GM21717 (cell line): Measurements from ENCODE around the gene TTLL5.

ENCODE experiments used
- ATAC-seq: cut with Tn5 transposase; IDR thresholded peaks from one replicate; pipeline ENCODE4 v1.9.1; 2021; ENCODE audit warnings: mild to moderate bottlenecking, moderate library complexity; ENCODE audit not compliant: unreplicated experiment

Gene TTLL5

DNA sequence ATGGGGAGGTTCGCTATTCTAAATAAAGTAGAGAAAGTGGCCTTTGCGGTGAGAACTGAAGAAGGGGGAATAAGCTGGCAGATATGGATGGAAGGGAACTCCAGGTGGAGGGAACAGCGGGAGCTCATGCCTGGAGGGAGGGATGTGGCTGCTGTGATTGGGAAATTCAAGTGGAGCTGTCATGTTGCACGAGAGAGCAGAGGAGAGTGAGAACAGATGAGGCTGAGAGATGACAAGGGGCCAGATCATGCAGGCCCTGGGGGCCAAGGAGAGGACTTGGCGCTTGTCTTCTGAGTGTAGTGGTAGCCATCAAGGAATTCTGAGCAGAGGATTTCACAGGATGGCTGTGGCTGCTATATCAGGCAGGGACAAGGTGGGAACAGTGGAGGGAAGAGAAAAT lies 285.7 kb downstream of the TTLL5 start:
- ATAC-seq = no peak

GRCh38 chr14:75952489-75952888 lies 291.4 kb downstream of the TTLL5 start:
- ATAC-seq = no peak

- ATAC-seq = no peak
Measured at GRCh38 chr14:75959031-75959430, 298.0 kb downstream of the TTLL5 start.

- peak; percentile 61 for ATAC-seq
Measured at GRCh38 chr14:75960231-75960630, 299.2 kb downstream of the TTLL5 start.

DNA sequence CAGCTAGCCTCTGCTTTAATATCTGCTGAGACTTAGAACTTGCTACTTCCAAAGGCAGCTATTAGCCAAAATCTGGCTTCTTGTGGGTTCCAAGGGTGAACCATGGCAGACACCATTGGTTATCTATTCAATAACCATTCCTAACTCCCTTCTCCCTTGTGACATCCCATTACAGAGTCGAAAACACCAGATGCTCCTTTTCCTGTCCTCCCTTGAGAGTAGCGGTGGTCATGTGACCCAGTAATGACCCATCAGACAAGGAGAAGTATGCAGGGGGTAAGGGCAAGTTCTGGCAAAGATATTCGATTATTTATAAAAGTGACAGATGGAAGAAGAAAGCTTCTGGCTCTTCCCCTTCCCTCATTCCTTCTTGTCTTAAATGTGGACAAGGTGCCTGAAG lies 300.6 kb downstream of the TTLL5 start:
- ATAC-seq = no peak

DNA sequence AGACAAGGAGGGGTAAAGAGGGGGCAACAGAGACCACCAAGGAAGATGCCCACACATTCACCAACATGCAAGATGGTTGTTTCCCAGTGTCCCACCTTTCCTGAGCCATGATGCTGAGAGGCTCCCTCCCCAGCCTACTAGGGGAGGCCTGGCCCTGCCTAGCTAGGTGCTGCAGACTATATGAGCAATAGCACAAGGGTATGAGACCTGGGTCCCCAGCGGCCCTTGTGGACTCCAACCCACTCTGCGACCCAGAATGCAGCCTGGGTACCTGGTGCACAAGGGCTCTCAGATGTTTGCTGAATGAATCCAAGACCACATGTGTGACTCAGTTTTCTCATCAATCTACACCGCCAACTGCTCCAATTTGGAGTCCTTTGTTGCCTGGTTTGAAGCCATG lies 306.8 kb downstream of the TTLL5 start:
- ATAC-seq = no peak

DNA sequence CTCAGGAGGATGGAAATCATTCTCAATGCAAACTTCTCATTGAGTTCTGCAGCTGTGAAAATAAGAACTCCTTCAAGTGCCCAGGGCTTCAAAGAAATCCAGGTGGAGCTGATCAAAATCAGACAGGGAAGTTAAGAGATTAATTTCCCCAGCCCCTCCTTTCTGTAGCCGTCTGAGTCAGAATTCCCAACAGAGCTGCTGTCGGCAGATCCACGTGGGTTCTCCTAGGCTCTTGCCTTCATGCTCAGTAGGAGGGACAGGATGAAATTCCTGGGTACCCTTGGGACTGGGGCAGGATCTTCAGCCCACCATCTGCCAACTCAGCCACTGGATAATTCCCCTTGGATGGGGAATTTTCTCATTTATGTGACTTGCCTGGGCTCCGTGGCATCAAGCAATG lies 307.4 kb downstream of the TTLL5 start:
- no peak for ATAC-seq

GRCh38 chr14:75969126-75969525 lies 308.1 kb downstream of the TTLL5 start:
- no peak for ATAC-seq

GRCh38 chr14:75969891-75970290 lies 308.8 kb downstream of the TTLL5 start:
- ATAC-seq = no peak

DNA sequence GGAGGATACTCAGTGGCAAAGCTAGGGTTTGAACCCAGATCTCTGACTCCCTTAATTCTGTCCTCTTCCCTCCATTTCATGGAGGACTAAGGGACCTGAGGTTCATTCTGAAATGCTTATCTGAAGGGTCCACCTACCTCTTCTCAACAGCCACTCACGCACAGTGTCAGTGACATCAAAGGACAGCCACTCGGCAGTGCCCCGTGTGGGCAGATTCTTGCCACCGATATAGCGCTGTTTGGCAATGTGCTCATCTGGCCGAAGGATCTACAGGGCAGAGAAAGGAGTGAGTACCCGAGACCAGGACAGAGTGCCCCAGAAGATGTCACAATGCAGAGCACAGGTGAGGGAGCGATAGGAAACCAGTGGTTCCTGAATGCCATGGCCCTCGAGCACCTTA lies 309.9 kb downstream of the TTLL5 start:
- ATAC-seq = no peak

DNA sequence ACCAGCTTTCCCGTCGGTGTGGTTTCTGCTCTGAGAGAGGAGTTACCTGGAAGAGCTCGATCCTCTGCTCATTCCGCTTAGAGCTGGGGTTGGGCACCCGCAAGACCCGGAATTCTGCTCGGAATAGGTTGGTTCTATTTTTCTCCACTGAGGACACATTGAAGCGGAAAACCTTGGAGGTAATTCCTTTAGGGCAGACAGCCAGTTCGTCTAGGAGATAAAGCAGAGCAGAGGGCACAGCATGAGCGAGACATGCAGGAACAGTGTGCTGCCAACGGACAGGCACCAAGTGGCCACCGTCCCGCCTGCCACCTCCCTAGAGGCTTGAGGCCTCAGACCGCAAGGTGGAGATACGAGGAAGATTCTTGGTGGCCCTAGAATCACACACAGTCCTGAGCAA lies 310.5 kb downstream of the TTLL5 start:
- ATAC-seq = no peak

DNA sequence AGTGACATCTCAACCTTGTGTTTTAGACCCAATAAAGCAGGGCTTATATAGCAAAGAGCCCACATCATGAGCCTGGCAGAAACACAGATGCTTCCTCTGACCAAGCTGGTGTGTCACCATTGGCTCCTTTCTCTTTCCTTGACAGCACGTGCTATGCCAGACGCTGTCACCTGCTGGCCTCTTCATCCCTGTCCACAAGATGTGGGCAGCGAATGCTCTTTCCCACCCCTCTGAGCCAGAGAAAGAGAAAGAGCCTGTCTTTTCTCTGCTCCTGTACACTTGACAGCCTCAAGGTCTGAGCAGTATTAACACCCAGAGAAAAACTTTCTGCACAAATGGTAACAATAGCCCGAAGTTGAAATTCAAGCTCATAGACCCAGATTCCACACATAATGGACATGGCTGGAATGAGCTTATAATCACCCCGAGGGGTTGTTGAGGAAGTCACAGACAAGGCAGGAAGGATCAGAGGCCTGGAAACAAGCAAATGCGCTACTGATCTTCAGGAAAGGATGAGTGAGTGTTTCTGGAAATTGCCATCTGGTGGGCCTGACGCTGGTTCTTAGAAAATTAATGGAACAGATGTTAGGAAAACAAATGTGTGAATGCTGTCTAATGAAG lies 311.9 kb downstream of the TTLL5 start:
- no peak for ATAC-seq

DNA sequence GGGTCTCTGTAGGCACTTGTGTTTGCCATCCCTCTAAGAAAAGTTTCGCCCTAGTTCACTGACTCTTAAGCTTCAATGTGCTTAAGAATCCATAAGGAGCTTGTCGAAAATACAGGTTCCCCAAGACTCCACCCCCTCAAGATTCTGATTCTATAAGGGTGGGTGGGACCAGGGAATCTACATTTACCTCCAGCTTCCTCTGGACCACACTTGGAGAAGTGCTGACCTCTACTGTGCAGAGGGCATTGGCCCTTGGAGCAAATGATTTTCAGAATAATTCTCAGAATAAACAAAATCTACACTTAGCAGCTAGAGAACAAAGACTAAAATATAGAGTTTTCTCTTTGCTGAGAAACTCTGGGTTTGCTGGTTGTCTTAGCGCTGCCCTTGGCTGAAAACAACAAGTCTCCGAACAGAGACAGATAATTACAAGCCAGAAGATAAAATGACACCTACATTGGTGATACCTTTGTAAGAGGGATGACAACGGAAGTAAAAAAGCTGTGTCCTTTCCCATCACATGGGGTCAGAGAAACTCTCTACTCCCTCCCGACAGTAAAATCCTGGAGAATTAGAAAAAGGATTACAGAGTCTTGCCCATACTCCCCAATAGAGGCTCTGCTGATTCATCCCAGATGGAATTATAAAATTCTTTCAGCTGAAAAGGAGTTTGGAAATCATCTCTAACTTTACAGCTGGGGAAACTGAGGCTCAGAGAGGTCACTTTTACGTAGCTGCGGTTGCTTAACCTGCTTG lies 316.0 kb downstream of the TTLL5 start:
- ATAC-seq = no peak

DNA sequence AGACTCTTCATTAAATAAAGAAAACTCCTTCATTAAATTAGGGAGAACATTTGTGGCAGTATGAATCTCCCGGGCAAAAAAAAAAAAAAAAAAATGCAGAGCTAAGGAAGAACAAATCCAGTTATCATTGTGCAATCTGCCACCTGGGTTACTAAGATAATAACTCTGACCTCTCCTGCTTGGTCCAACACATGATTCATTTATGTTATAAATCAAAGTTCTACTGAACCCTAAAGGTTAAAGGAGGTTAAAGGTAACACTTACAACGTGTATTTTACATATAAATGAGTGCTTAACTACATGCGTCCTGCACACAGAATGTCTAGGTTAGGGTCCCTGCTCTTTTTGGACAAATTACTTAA lies 316.5 kb downstream of the TTLL5 start:
- no peak for ATAC-seq

- ATAC-seq = no peak
Measured at GRCh38 chr14:75978249-75978731, 317.2 kb downstream of the TTLL5 start.

GRCh38 chr14:75979071-75979571 lies 318.1 kb downstream of the TTLL5 start:
- no peak for ATAC-seq

DNA sequence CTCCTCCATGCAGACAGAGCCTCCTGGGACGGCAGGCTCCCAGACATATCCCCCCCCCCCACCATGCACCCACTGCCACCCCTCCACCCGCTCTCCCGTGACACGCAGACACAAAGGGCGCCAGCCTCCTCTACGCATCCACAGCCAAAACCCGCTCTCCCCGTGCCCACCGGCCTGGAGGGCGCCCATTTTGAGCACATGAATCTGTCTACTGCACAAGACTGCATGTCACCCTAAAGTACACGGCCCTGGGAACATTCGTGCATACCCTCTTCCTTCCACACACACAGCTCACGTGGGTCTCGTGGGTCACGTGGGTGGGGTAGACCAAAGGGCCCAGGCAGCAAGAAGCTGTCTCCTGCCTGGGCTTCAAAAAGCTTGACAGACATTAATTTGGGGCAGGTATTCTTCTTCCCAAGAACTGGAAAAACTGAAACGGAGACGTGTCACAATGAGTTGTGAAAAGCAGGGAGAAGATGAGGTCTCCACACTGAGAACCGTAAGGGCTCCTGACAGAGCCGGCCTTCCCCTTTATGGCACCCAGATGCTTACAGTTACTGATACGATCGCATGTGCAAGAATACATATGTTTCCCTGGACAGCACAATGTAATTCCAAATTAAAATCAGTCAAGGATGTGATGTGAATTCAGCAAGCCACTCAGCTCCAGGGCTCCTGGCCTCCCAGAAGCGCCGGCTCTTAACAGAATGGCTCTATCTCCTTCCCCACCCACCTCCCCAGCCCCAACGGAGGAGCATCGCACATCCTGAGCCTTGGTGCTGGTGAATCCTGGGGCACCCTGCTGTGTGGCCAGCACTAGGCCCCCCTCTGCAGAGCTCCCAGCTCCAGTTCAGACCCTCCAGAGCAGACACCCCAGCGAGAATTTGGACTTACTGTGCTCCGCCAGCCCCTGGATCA lies 318.9 kb downstream of the TTLL5 start:
- no peak for ATAC-seq

DNA sequence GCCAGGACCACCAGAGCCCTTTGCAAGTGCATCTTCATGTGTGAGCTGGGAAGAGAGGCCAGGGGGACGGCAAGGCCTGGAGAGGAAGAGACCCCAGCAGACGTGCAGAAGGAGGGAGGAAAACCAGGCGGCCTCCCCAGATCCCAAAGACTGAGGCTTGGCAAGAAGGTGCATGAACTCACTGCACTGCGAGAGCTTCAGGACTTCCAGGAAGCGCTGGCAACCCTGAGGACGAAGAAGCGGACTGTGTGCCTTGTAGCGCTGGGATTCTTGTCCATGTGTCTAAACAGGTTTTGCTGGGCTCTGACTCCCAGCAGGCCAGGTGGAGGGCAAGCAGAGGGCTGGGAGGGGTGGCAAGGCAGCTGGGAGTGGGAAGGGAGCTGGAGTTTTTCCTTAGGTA lies 319.8 kb downstream of the TTLL5 start:
- ATAC-seq = no peak

- peak; percentile 54 for ATAC-seq
Measured at GRCh38 chr14:75981426-75982265, 320.6 kb downstream of the TTLL5 start, which contains the start of gene TGFB3. TGFB3 (minus strand) TSS chr14:75981995; CDS start chr14:75980893, 1,102 bp downstream.

- peak; percentile 50 for ATAC-seq
Measured at GRCh38 chr14:75982266-75983018, 321.4 kb downstream of the TTLL5 start.
